ENCODE data around the gene LCE3B.
"Not testable (repeated sequence)": the region's sequence is repeated elsewhere in the genome, so short reads cannot be mapped to it uniquely, and the experiment has no call there.

LCE3B gene

GRCh38 chr1:152613511-152613910 is at the start of gene LCE3B:
Gene LCE3B, plus strand, starts transcription at chr1:152613811. Its CDS starts 0 bp downstream, at chr1:152613811.
- no peak for DNase-seq

- DNase-seq: no peak
Measured at GRCh38 chr1:152565115-152565514, 48.5 kb upstream of the LCE3B start.

GRCh38 chr1:152565535-152566215 is 47.9 kb upstream of the LCE3B start:
- no peak for DNase-seq

- no peak for DNase-seq
Measured at GRCh38 chr1:152566681-152567080, 46.9 kb upstream of the LCE3B start, which contains the start of gene LCE3E. Gene LCE3E, minus strand, starts transcription at chr1:152566780. Its CDS starts 572 bp downstream, at chr1:152566208.

- no peak for DNase-seq
Measured at GRCh38 chr1:152577168-152577567, 36.4 kb upstream of the LCE3B start.

- not testable (repeated sequence) for DNase-seq
Measured at GRCh38 chr1:152579526-152579925, 34.1 kb upstream of the LCE3B start.

- DNase-seq: no peak
Measured at GRCh38 chr1:152580433-152580832, 33.2 kb upstream of the LCE3B start, which contains the start of gene LCE3D. Gene LCE3D, minus strand, starts transcription at chr1:152580516. Its CDS starts 580 bp downstream, at chr1:152579936.

- DNase-seq: no peak
Measured at GRCh38 chr1:152582647-152583046, 31.0 kb upstream of the LCE3B start.

- DNase-seq: no peak
Measured at GRCh38 chr1:152585586-152585985, 28.0 kb upstream of the LCE3B start.

- no peak for DNase-seq
Measured at GRCh38 chr1:152596986-152597385, 16.6 kb upstream of the LCE3B start.

- no peak for DNase-seq
Measured at GRCh38 chr1:152599934-152600333, 13.7 kb upstream of the LCE3B start, which contains the start of gene LCE3C. Gene LCE3C, plus strand, starts transcription at chr1:152600234. Its CDS starts 498 bp downstream, at chr1:152600732.

GRCh38 chr1:152621993-152622392 is 8.4 kb downstream of the LCE3B start:
- DNase-seq: no peak

GRCh38 chr1:152622803-152623202 is 9.2 kb downstream of the LCE3B start, which contains the start of gene LCE3A:
Gene LCE3A, minus strand, starts transcription at chr1:152623103. Its CDS starts 0 bp downstream, at chr1:152623103.
- DNase-seq: no peak

GRCh38 chr1:152623203-152623844 is 9.7 kb downstream of the LCE3B start:
- DNase-seq: no peak

- DNase-seq: no peak
Measured at GRCh38 chr1:152626744-152627143, 13.1 kb downstream of the LCE3B start.

- DNase-seq: no peak
Measured at GRCh38 chr1:152630596-152630995, 17.0 kb downstream of the LCE3B start.

- DNase-seq: no peak
Measured at GRCh38 chr1:152640351-152640750, 26.7 kb downstream of the LCE3B start.

GRCh38 chr1:152643945-152644344 is 30.3 kb downstream of the LCE3B start:
- DNase-seq: no peak

GRCh38 chr1:152645146-152645545 is 31.5 kb downstream of the LCE3B start:
- no peak for DNase-seq

GRCh38 chr1:152646656-152647055 is 33.0 kb downstream of the LCE3B start:
- no peak for DNase-seq

GRCh38 chr1:152654110-152654509 is 40.5 kb downstream of the LCE3B start:
- peak; percentile 16 for DNase-seq

GRCh38 chr1:152656459-152656858 is 42.8 kb downstream of the LCE3B start:
- DNase-seq: no peak

GRCh38 chr1:152657677-152658076 is 44.1 kb downstream of the LCE3B start:
- DNase-seq: no peak

GRCh38 chr1:152658649-152659048 is 45.0 kb downstream of the LCE3B start:
- DNase-seq: no peak
